Endothelial cell of umbilical vein (primary cell): Measurements from ENCODE around the gene CDS2.

Experiments used
- CTCF ChIP-seq, 2 donors: IDR thresholded peaks; 1 replicate in 1 of 2; 2 replicates in 1 of 2; pipeline ENCODE4 v1.5.1; 2011; ENCODE audit warnings: low read length in 2 of 2, mild to moderate bottlenecking in 2 of 2, moderate library complexity in 2 of 2, control low read depth in 1 of 2, inconsistent platforms in 1 of 2, low read depth in 1 of 2; ENCODE audit not compliant: insufficient read depth in 1 of 2; ENCODE audit errors: extremely low read depth in 1 of 2
- EZH2 ChIP-seq: IDR thresholded peaks from 2 replicates; pipeline ENCODE4 v1.6.1; 2012; ENCODE audit warnings: borderline replicate concordance, low read depth, mild to moderate bottlenecking, moderate library complexity, low read length, inconsistent platforms; ENCODE audit not compliant: severe bottlenecking
- MYC ChIP-seq: IDR thresholded peaks from one replicate; pipeline ENCODE4 v1.6.1; 2011; ENCODE audit warnings: mild to moderate bottlenecking, low read depth, low read length
- POLR2A ChIP-seq: IDR thresholded peaks from 2 replicates; pipeline ENCODE4 v1.6.1; 2012; ENCODE audit warnings: low read depth, mild to moderate bottlenecking, control low read depth, low read length
- TF ChIP-seq, protein P1 (sequence below): IDR thresholded peaks from 2 replicates; pipeline ENCODE4 v1.6.1; 2011; ENCODE audit not compliant: insufficient read depth, insufficient read length

DNA sequence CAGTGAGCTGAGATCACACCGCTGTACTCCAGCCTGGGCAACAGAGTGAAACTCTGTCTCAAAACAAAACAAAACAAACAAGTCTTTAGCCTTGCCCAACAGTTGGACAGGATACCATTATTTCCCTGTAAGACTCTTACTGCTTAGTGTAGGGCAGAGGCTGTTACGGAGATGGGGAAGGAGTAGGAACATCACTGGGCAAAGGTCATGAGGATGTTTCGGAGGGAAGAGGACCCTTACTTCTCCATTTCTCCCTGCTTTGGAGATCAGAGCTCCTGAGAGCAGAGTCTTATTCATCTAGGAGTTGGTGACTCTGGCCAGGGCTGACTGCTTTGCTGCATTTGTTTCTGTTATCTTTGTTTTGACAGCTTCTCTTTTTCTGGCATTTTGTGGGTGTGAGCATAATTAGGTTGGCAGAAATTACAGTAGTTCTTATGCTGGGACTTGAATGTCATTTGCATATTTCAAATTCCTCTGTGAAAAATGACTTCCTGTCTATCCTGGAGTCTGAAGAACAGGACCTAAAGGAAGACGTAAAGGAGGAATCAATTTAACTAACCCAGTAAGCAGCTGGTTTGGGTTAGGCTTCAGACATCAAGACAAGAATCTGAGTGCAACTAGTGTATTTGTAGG lies 89.0 kb downstream of the CDS2 start:
- TF ChIP-seq, protein P1, sequence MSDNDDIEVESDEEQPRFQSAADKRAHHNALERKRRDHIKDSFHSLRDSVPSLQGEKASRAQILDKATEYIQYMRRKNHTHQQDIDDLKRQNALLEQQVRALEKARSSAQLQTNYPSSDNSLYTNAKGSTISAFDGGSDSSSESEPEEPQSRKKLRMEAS, result no peak
- TF ChIP-seq CTCF (IDR thresholded peaks at IDR 0.05; ENCODE audit: extremely low read depth in 1 of 2, insufficient read depth in 1 of 2, low read depth in 1 of 2, low read length in 2 of 2), result no peak
- no peak for TF ChIP-seq POLR2A
- no peak for TF ChIP-seq MYC
- no peak for TF ChIP-seq EZH2
